Adrenal gland (tissue), 12 donors: ENCODE data around the gene ROS1. TPM values are rescaled to one million over a fixed set of nuclear protein-coding genes. Genes with fewer than 3 reads are reported as not detected.
"Not testable (repeated sequence)": the region's sequence is repeated elsewhere in the genome, so short reads cannot be mapped to it uniquely, and the experiment has no call there.

Experiments used
- DNase-seq, 7 donors: peaks; one replicate each; pipeline ENCODE4 v3.0.0-alpha.2; 2019 to 2020
- H3K27ac ChIP-seq, 5 donors: fragments of 200-600 bp; sonication (generic) in 4 of 5; 1 replicate in 3 of 5; 2 replicates in 2 of 5; pipeline versions ENCODE4 v1.5.1 to v1.8.0; 2016 to 2020; ENCODE audit warnings: mild to moderate bottlenecking in 1 of 5
- H3K27me3 ChIP-seq: fragments of 200-600 bp; 2 replicates; pipeline ENCODE4 v1.8.0; 2021
- H3K36me3 ChIP-seq, 2 donors: fragments of 200-600 bp; replicated peaks in 1 of 2; 1 replicate in 1 of 2; 2 replicates in 1 of 2; pipeline versions ENCODE4 v1.5.1 to v1.8.0; 2018 to 2022
- H3K4me1 ChIP-seq, 2 donors: fragments of 200-600 bp; replicated peaks in 1 of 2; 1 replicate in 1 of 2; 2 replicates in 1 of 2; pipeline versions ENCODE4 v1.5.1 to v1.8.0; 2018 to 2021
- H3K4me3 ChIP-seq, 4 donors: fragments of 200-600 bp; sonication (generic) in 3 of 4; one replicate each; pipeline ENCODE4 v1.5.1; 2016 to 2018
- H3K9me3 ChIP-seq, 3 donors: fragments of 200-600 bp; sonication (generic) in 1 of 3; replicated peaks in 1 of 3; 1 replicate in 2 of 3; 2 replicates in 1 of 3; pipeline versions ENCODE4 v1.5.1 to v1.8.0; 2016 to 2021
- POLR2A ChIP-seq, 2 donors: fragments of 450-650 bp; IDR thresholded peaks; one replicate each; pipeline ENCODE4 v1.6.1; 2017; ENCODE audit warnings: antibody characterized with exemption in 2 of 2, mild to moderate bottlenecking in 2 of 2, moderate library complexity in 1 of 2
- WGBS, 4 donors: extraction: QIAGEN DNeasy Blood & Tissue Kit in 2 of 4; methylation state at CpG; one replicate each; pipeline versions ENCODE4 v1.1.5 to v1.1.7; 2013 to 2017; 5-methylcytosine and 5-hydroxymethylcytosine counted together
- intact Hi-C, 2 donors: fragments of 100-400 bp; cut with DNase I; formaldehyde crosslinking; loops; one replicate each; pipeline versions ENCODE4 v1.14.1 to v1.15.0; 2022 to 2023
- polyA plus RNA-seq, 3 donors: library from polyadenylated mRNA; stranded (reverse); fragments of 200-250 nt in 2 of 3; fragments of 350-450 nt in 1 of 3; fragmentation: Illumina TruSeq in 1 of 3; extraction: RNeasy Lipid Tissue Mini Kit (QIAGEN cat#74804) in 1 of 3; gene quantifications; one replicate each; pipeline ENCODE4 v1.2.3, GENCODE V29; 2013 to 2014
- small RNA-seq, 2 donors: library from RNA; depleted of rRNA; stranded (forward); fragments of <200 nt; gene quantifications; one replicate each; pipeline ENCODE3, GENCODE V24; 2016
- total RNA-seq, 9 donors: library from RNA; depleted of rRNA in 4 of 9; stranded (reverse); fragments of >200 nt in 4 of 9; fragments of 120-200 nt in 1 of 9; fragmentation: NEBNext Ultra II Directional in 1 of 9; extraction: Animal tissue kit (Norgen Biotek cat#: 25700) in 1 of 9; gene quantifications; one replicate each; pipeline versions ENCODE4 v1.1.0 to v1.2.4, GENCODE V29; 2013 to 2023
- TF ChIP-seq, protein P1 (sequence below), 6 experiments: fragments of 450-650 bp in 4 of 6; fragments of 200-600 bp in 2 of 6; sonication (generic) in 1 of 6; IDR thresholded peaks; 1 replicate in 5 of 6; 2 replicates in 1 of 6; pipeline versions ENCODE4 v1.5.1 to v1.8.0; 2016 to 2021; ENCODE audit warnings: antibody characterized with exemption in 6 of 6, mild to moderate bottlenecking in 2 of 6, moderate library complexity in 1 of 6
- donor health status: healthy with polysubstance abuse.
- donor health status: Bipolar disorder and iron deficiency.
- donor health status: DM: yes; HTN: yes; CAD: no.
- donor health status: DM: no; HTN: no; CAD: no.
- donor health status: DM: no; HTN: no; CAD: no.
- donor health status: DM: yes; HTN: yes; CAD: no.

ROS1 gene
- total and polyA plus RNA-seq, 12 donors, result under 0.01 to 0.11 (median 0.08) TPM; not detected in 9

DNA sequence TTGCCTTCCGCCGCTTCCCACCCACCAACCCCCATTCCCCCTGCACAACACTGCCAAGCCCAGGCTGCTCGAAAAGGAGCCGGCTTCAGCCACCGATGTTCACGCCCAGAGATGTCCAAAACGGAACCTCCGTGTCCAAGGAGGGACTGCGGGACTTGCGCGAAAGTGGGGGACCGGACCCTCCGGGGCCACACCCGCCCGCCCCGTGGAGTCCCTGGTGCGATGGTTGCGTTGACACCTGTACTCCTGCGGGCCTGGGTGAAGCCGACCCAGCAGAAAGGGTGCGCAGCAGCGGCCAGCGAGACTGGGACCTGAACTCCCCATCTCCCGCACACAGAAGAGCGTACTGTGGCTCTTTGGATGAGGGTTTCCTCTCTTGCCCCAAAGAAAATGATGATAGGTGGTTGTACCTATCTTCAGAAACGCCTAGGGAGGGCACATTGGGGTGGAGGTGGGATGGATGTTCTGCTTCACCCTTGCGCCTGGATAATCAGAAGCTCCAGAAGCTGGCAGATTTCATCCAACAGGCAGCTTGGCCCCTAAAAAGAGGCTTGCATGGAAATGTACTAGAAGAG lies 162.3 kb downstream of the ROS1 start:
- H3K27ac ChIP-seq, result no peak overlapping the region
- intact Hi-C loops, result no loop called here
- no peaks in the 10 kb centered on the region for H3K9me3 ChIP-seq
- DNase-seq, result no peak
- H3K4me1 ChIP-seq, result peaks cover 8 to 15% of the 10 kb centered on the region in 2 donors
- TF ChIP-seq POLR2A (IDR thresholded peaks at IDR 0.05), result no peak
- TF ChIP-seq, protein P1, sequence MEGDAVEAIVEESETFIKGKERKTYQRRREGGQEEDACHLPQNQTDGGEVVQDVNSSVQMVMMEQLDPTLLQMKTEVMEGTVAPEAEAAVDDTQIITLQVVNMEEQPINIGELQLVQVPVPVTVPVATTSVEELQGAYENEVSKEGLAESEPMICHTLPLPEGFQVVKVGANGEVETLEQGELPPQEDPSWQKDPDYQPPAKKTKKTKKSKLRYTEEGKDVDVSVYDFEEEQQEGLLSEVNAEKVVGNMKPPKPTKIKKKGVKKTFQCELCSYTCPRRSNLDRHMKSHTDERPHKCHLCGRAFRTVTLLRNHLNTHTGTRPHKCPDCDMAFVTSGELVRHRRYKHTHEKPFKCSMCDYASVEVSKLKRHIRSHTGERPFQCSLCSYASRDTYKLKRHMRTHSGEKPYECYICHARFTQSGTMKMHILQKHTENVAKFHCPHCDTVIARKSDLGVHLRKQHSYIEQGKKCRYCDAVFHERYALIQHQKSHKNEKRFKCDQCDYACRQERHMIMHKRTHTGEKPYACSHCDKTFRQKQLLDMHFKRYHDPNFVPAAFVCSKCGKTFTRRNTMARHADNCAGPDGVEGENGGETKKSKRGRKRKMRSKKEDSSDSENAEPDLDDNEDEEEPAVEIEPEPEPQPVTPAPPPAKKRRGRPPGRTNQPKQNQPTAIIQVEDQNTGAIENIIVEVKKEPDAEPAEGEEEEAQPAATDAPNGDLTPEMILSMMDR (IDR thresholded peaks at IDR 0.05), result no peak
- H3K36me3 ChIP-seq, result no peaks in the 10 kb centered on the region
- no peak overlapping the region for H3K4me3 ChIP-seq
- 9 to 22% (median 10%) methylated on average over 9 to 27 of the region's 27 CpGs for WGBS, 4 donors
- peaks cover 55% of the 10 kb centered on the region for H3K27me3 ChIP-seq

DNA sequence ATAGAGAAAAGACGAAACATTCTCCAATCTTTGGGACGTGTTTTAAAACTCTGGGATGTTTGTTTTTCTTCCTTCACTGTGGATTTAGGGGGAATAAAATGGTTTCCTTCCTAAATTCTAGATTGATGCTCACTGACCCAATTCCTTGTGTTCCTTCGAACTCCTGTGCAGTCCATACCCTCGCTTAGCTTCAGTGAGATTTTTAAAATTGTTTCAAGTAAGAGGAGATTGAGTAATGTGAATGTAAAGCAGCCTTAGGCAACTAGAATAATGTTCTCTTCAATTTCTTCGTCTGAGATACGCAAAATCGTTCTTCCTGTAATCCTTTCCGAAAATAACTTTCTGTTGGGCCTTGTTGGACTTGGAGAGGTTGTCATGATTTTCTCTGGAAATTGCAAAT lies 162.9 kb downstream of the ROS1 start:
- no peak for DNase-seq
- Histone ChIP-seq H3K9me3 (no peaks in the 10 kb centered on the region), H3K4me1 (peaks cover 8 to 15% of the 10 kb centered on the region in 2 donors), H3K36me3 (no peaks in the 10 kb centered on the region), H3K27ac (no peak overlapping the region), H3K4me3 (no peak overlapping the region), H3K27me3 (peaks cover 49% of the 10 kb centered on the region)
- WGBS, 4 donors, result 28 to 34% (median 30%) methylated on average over 8 of the region's 8 CpGs
- TF ChIP-seq POLR2A (IDR thresholded peaks at IDR 0.05), result no peak
- TF ChIP-seq, protein P1 (IDR thresholded peaks at IDR 0.05), result no peak
- intact Hi-C loops, result no loop called here

DNA sequence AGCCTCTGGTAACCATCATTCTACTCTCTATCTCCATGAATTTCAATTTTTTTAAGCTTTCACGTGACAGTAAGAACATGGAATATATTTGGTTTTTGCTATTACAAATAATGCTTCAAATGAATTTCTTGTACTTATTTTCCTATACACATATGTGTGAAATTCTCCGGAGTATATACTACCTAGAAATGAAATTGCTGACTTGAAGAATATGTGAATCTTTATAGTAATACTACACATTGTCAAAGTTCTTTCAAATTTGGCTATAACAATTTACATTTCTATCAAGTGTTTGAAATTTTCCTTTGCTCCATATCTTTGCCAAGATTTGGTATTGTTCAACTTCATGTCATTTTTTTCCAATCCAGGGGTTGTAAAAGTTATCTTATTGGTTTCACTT lies 172.0 kb downstream of the ROS1 start:
- TF ChIP-seq, protein P1 (IDR thresholded peaks at IDR 0.05), result no peak
- no peak for TF ChIP-seq POLR2A (IDR thresholded peaks at IDR 0.05)
- Histone ChIP-seq H3K9me3 (no peaks in the 10 kb centered on the region), H3K27me3 (no peaks in the 10 kb centered on the region), H3K4me3 (no peak overlapping the region), H3K36me3 (no peaks in the 10 kb centered on the region), H3K4me1 (no peaks in the 10 kb centered on the region), H3K27ac (no peak overlapping the region)
- intact Hi-C loops, result no loop called here
- WGBS, 4 donors, result 72 to 88% (median 85%) methylated on average over 2 of the region's 2 CpGs
- no peak for DNase-seq

DNA sequence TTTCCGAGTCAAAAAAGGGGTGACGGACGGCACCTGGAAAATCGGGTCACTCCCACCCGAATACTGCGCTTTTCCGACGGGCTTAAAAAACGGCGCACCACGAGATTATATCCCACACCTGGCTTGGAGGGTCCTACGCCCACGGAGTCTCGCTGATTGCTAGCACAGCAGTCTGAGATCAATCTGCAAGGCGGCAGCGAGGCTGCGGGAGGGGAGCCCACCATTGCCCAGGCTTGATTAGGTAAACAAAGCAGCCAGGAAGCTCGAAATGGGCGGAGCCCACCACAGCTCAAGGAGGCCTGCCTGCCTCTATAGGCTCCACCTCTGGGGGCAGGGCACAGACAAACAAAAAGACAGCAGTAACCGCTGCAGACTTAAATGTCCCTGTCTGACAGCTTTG lies 180.8 kb downstream of the ROS1 start:
- H3K27me3 ChIP-seq, H3K27ac ChIP-seq, intact Hi-C loops, H3K9me3 ChIP-seq, H3K36me3 ChIP-seq, H3K4me3 ChIP-seq, DNase-seq, H3K4me1 ChIP-seq: not testable (repeated sequence)
- WGBS, 4 donors, result 75 to 88% (median 86%) methylated on average over 14 to 19 of the region's 20 CpGs

DNA sequence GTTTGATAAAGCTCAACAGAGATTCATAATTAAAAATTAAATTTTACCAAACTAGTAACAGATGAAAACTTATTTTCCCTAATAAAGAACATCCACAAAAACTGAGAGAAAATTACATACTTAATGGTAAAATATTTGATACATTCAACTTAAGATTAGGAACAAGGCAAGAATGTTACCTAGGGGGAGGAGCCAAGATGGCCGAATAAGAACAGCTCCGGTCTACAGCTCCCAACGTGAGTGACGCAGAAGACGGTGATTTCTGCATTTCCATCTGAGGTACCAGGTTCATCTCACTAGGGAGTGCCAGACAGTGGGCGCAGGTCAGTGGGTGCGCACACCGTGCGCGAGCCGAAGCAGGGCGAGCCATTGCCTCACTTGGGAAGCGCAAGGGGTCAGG lies 181.2 kb downstream of the ROS1 start:
- DNase-seq, H3K9me3 ChIP-seq, H3K4me3 ChIP-seq, H3K36me3 ChIP-seq, intact Hi-C loops, H3K27me3 ChIP-seq, H3K4me1 ChIP-seq, H3K27ac ChIP-seq: not testable (repeated sequence)
- WGBS, 4 donors, result 65 to 79% (median 70%) methylated on average over 5 to 13 of the region's 13 CpGs

Small RNA genes lying within 50 kb of the gene (small RNA-seq; reads per million reads assigned to genes)
- gene RN7SKP18, result 0 reads per million in 2 donors
- gene RNU6-253P, result 0 reads per million in 2 donors

Other genes starting within 250 kb of the ROS1 start
- gene VGLL2, start 160.4 kb downstream of the ROS1 start, total RNA-seq, result not detected
- gene VGLL2, start 160.4 kb downstream of the ROS1 start, polyA plus RNA-seq, result not detected
- 10 to 100 TPM in 3 of 9 donors, 1 to 10 TPM in 6; 4.7 to 17.1 (median 7.3) TPM for gene DCBLD1, start 56.7 kb upstream of the ROS1 start, total RNA-seq
- 1 to 10 TPM; 4.2 to 6.9 (median 5.5) TPM for gene DCBLD1, start 56.7 kb upstream of the ROS1 start, polyA plus RNA-seq
- 10 to 100 TPM; 13.9 to 35.3 (median 19.8) TPM for gene GOPC, start 176.6 kb upstream of the ROS1 start, total RNA-seq
- 10 to 100 TPM; 12.3 to 30.6 (median 23.1) TPM for gene GOPC, start 176.6 kb upstream of the ROS1 start, polyA plus RNA-seq
- gene NUS1, start 249.5 kb upstream of the ROS1 start, total RNA-seq, result 10 to 100 TPM; 13.9 to 55.1 (median 19.0) TPM
- 10 to 100 TPM; 11.0 to 71.7 (median 11.7) TPM for gene NUS1, start 249.5 kb upstream of the ROS1 start, polyA plus RNA-seq